Measurements from ENCODE around the gene SYNPO2. TPM values are rescaled to one million over a fixed set of nuclear protein-coding genes. Genes with fewer than 3 reads are reported as not detected.

The SYNPO2 gene
- polyA plus RNA-seq, 1 donor (not counting 4 experiments of a cell fraction or from before 2014, with no cell fraction given) = 0.34 TPM

- Histone ChIP-seq H2AFZ (ENCODE audit: control insufficient read depth, low read length) (peak overlapping the region; percentile 95), H3K4me2 (ENCODE audit: control insufficient read depth, extremely low read depth, insufficient read depth, low read depth, low read length) (peak overlapping the region; percentile 72), H4K20me1 (ENCODE audit: control insufficient read depth, extremely low read depth, insufficient read depth, low read length) (no peaks in the 10 kb centered on the region), H3K9me1 (ENCODE audit: control insufficient read depth, extremely low read depth, insufficient read depth, low read length) (no peaks in the 10 kb centered on the region), H3K27ac (ENCODE audit: control insufficient read depth, insufficient read depth, low read length) (peak overlapping the region; percentile 75), H3K27me3 (ENCODE audit: control insufficient read depth, extremely low read depth, insufficient read depth, low read length) (no peaks in the 10 kb centered on the region), H3K4me3 (ENCODE audit: control insufficient read depth in 2 of 3, extremely low read depth in 1 of 3, insufficient read depth in 2 of 3, low read depth in 1 of 3, low read length in 3 of 3) (peak overlapping the region in 2 of 3 experiments; percentile 5 to 30), H3K79me2 (ENCODE audit: control insufficient read depth, insufficient read depth, low read length) (no peaks in the 10 kb centered on the region), H3K9me3 (ENCODE audit: control insufficient read depth, low read depth, low read length) (no peaks in the 10 kb centered on the region), H3K4me1 (ENCODE audit: control insufficient read depth, extremely low read depth, insufficient read depth, low read length) (peaks cover 13% of the 10 kb centered on the region), H3K9ac (ENCODE audit: control insufficient read depth, extremely low read depth, insufficient read depth, low read length) (peak overlapping the region; percentile 65), H3K36me3 (ENCODE audit: control insufficient read depth in 2 of 2, extremely low read depth in 1 of 2, insufficient read depth in 2 of 2, low read length in 2 of 2) (no peaks in the 10 kb centered on the region)
- DNase-seq (ENCODE audit: low read depth, low spot score) (no peak), FAIRE-seq (peak; percentile 74)
- no peak for TF ChIP-seq EZH2 (IDR thresholded peaks at IDR 0.05; ENCODE audit: low read length)
- no peak for TF ChIP-seq CTCF (optimal IDR thresholded peaks at IDR 0.05 in 1 of 3, IDR thresholded peaks at IDR 0.05 in 1 of 3, conservative IDR thresholded peaks at IDR 0.05 in 1 of 3; ENCODE audit: extremely low read depth in 1 of 3, insufficient read depth in 2 of 3, low read length in 3 of 3)
- dilution Hi-C loops (cut with MboI; ENCODE audit: extremely low pct_ligation_motif_present, low sequenced_read_pairs) = no loop called here
These were observed 152.1 kb downstream of the SYNPO2 start for GRCh38 chr4:119040694-119041185.

- Histone ChIP-seq H3K9me3 (ENCODE audit: control insufficient read depth, low read depth, low read length) (no peaks in the 10 kb centered on the region), H3K9me1 (ENCODE audit: control insufficient read depth, extremely low read depth, insufficient read depth, low read length) (no peaks in the 10 kb centered on the region), H4K20me1 (ENCODE audit: control insufficient read depth, extremely low read depth, insufficient read depth, low read length) (no peaks in the 10 kb centered on the region), H3K4me2 (ENCODE audit: control insufficient read depth, extremely low read depth, insufficient read depth, low read depth, low read length) (peak overlapping the region; percentile 72), H3K4me1 (ENCODE audit: control insufficient read depth, extremely low read depth, insufficient read depth, low read length) (peaks cover 13% of the 10 kb centered on the region), H3K4me3 (ENCODE audit: control insufficient read depth in 2 of 3, extremely low read depth in 1 of 3, insufficient read depth in 2 of 3, low read depth in 1 of 3, low read length in 3 of 3) (no peak overlapping the region), H3K79me2 (ENCODE audit: control insufficient read depth, insufficient read depth, low read length) (no peaks in the 10 kb centered on the region), H3K27me3 (ENCODE audit: control insufficient read depth, extremely low read depth, insufficient read depth, low read length) (no peaks in the 10 kb centered on the region), H2AFZ (ENCODE audit: control insufficient read depth, low read length) (no peak overlapping the region), H3K9ac (ENCODE audit: control insufficient read depth, extremely low read depth, insufficient read depth, low read length) (peak overlapping the region; percentile 7), H3K27ac (ENCODE audit: control insufficient read depth, insufficient read depth, low read length) (peak overlapping the region; percentile 75), H3K36me3 (ENCODE audit: control insufficient read depth in 2 of 2, extremely low read depth in 1 of 2, insufficient read depth in 2 of 2, low read length in 2 of 2) (no peaks in the 10 kb centered on the region)
- dilution Hi-C loops (cut with MboI; ENCODE audit: extremely low pct_ligation_motif_present, low sequenced_read_pairs) = no loop called here
- TF ChIP-seq CTCF (optimal IDR thresholded peaks at IDR 0.05 in 1 of 3, IDR thresholded peaks at IDR 0.05 in 1 of 3, conservative IDR thresholded peaks at IDR 0.05 in 1 of 3; ENCODE audit: extremely low read depth in 1 of 3, insufficient read depth in 2 of 3, low read length in 3 of 3) (no peak), EZH2 (IDR thresholded peaks at IDR 0.05; ENCODE audit: low read length) (no peak)
- DNase-seq (ENCODE audit: low read depth, low spot score) (no peak), FAIRE-seq (peak; percentile 5)
These were observed 152.7 kb downstream of the SYNPO2 start for GRCh38 chr4:119041396-119041795.
